GM19372 (cell line): ENCODE data around the gene CWC27.

Experiments
- ATAC-seq: cut with Tn5 transposase; IDR thresholded peaks from one replicate; pipeline ENCODE4 v1.9.1; 2021; ENCODE audit warnings: mild to moderate bottlenecking, low read depth, moderate library complexity; ENCODE audit not compliant: unreplicated experiment

The CWC27 gene

DNA sequence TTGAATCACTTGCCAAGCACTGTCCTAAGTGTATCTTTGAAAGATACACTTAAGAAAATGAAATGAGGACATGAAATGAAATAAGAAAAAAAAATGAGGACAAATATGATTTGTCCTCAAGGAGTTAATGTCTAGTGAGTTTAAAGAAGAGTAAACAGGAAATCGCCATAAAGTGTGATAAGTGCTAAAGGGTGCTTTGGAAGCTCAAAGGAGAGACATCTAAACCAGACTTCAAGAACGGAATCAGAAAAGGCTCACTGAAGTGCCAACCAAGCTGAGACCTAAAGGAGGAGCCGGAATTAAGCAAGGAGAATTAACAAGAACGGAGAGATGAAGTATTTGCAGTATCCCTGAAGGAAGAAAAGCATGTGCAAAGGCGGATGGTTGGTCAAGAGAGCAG lies 200.8 kb downstream of the CWC27 start:
- ATAC-seq: no peak

DNA sequence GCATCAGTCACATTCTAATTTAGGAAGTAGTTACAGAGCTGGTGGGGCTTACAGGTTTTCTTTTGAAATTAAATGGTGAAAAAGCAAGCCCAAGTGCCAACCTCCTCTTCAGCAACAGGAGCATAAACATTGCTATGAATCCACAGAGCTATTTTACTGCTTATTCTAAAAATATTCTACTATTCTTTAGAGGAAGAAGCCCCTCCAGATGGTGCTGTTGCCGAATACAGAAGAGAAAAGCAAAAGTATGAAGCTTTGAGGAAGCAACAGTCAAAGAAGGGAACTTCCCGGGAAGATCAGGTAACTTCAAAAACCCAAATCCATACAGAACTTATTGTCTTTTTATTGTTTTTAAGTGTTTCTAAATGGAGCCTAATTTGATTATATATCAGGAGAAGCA lies 202.8 kb downstream of the CWC27 start:
- no peak for ATAC-seq

DNA sequence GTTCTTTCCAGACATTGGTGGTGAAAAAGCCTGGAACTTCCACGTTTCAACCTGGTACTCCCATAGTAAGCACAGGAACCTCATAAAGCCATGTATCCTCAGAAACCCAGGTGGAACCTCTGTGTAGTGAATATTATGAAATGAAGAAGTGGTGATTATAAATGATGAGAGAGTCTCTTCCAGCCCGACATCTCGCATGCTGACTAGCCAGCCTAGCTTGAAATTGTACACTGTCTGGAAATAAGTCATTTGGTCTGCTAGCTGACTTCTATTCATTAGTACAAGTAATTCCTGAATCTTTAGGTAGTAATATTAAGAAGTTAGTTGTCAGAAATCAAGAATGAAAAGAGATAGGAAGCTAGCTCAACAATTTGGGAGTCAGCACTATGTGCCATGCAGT lies 203.3 kb downstream of the CWC27 start:
- no peak for ATAC-seq

DNA sequence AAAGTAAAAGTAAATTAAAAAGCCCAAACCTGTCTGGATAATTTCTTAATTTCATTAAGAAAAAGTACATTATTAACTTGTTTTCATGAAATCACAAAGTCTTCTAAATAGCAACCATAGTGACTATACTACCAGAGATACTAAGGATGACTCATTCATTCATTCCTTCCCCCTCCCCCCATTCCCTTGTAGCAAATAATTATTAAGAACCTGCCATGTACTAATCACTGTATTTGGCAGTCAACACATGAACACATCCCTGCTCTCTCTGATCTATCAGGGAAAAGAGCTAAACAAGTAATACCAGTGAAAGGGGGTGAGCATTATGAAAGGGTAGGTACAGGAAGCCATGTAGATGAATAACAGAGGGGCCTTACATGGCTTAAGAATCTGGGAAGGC lies 203.9 kb downstream of the CWC27 start:
- ATAC-seq: no peak

DNA sequence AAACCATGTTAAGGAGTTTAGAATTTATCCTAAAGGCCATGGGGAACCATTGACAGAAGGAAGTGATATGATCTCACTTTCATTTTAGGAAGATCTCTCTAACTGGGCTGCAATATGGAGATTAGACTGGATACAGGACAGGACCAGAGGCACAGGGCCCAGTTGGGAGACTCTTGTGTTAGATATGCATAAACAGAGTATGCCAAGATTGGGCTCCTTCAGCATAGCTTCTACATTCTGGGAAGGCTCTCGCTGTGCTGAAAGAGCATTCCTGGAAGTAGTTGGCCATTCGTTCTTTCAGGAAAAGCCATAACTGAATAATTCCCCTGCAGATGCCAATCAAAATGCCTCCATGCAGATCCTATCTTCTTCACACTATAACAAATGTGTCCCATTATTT lies 204.5 kb downstream of the CWC27 start:
- ATAC-seq: no peak

DNA sequence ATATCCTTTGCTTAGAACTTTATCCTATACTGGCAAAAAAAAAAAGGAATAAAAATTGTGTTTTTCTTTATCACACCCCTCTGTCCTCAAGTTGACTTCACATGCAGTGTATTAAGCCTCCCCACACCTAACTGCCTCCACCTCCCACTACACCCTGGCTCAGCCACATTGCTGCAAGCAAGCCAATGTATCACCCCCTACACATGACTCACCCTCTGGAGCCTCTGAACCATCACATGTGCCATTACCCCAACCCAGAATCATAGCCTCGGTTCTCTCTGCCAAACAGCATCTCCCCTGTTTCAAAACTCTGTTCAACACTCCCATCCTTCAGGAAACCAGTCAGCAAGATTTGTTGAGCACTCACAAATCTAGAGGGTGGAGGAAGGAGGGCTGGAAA lies 209.0 kb downstream of the CWC27 start:
- no peak for ATAC-seq

DNA sequence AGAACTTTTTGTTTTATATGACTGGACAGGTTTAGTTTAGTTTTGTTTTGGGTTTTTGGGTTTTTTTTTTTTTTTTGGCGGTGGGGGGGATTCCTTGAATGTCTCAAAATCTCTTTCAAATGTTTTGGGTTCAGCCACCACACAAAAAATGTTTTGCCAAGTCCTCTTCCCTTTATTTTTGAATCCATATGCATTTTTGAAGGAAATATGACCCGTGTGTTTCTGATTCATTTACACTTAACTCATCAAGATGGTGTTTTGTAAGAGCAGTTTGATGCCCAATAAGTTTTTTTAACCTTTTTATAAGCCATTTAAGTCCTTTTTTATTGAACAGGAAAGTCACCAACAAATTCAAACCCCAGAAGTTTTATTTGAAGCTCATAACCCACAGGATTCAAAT lies 209.8 kb downstream of the CWC27 start:
- no peak for ATAC-seq

DNA sequence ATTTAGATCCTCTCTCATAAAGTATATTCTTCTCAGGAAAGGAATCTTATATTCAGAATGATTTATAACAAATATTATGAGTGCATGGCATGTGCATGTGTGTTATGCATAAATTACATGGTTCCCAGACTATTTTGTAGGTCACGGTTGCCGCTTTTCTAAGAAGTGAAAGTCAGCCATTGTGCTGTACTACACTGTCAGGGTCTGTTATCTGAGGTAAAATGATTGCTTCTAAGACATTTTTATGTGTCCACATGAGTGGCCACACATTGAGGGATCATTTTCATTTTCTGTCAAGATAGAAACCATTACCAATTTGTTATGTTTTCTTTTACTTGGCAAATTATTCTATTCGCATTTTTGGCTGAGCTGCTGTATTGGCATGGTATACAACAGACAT lies 210.8 kb downstream of the CWC27 start:
- no peak for ATAC-seq

DNA sequence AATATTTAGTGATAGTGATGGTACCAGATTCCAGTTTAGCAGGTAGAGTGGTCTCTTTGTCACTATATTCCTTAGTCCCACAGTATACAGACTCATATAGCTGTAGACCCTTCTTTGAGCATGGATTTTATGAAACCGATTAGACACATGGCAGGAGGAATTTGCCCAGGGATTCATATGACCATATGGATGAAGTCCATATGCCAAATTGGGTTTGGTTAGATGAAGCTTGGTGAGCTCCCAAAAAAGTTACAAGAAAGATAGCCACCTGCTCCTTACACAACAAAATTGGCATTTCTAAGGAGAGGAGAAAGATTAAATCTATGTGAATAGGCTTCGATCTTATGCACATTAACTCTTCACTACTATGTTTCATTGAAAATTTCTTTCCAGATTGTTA lies 211.4 kb downstream of the CWC27 start:
- ATAC-seq: no peak

DNA sequence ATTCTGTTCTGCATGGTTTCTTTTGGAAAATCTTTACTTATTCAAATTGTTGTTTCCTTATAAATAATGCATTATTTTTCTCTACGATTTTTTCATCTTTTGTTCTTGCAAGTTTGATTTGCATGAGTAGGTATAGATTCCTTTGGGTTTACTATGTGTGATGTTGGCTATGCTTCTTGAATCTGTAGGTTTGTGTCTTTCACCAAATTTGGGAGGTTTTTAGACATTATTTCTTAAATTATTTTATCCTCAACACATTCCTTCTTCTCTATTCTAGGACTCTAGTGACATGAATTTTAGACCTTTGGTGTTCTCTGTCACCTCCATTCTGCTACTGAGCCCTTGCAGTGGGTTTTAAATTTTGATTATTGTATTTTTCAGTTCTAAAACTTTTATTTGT lies 219.0 kb downstream of the CWC27 start:
- ATAC-seq: no peak

DNA sequence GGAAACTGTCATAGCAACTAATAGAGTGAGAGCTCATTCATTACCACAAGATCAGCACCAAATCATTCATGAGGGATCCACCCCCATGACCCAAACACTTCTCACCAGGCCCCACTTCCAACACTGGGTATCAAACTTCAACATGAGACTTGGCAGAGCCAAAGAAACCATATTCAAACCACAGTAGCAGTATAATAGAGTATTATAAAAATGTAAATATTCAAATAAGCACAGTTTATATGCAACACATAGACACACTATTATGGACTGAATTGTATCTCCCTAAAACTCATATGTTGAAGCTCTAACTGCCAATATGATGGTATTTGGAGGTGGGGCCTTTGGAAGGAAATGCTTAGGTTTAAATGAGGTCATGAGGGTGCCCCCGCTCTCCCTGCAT lies 240.5 kb downstream of the CWC27 start:
- no peak for ATAC-seq

DNA sequence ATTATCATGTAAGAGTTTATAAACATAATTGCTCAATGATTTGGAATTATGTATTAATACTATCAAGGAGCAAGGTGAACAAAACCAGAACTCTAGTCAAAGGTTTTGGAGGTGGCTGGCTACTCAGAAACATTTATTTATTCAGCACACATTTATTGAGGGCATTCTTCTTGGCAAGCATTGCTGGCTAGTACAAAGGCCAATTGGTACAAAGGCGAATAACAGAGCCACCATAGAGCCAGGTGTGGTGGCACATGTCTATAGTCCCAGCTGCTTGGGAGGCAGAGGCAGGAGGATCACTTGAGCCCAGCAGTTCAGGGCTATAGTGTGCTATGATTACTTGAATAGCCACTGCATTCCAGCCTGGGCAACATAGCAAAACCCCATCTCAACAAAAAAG lies 242.1 kb downstream of the CWC27 start:
- no peak for ATAC-seq

DNA sequence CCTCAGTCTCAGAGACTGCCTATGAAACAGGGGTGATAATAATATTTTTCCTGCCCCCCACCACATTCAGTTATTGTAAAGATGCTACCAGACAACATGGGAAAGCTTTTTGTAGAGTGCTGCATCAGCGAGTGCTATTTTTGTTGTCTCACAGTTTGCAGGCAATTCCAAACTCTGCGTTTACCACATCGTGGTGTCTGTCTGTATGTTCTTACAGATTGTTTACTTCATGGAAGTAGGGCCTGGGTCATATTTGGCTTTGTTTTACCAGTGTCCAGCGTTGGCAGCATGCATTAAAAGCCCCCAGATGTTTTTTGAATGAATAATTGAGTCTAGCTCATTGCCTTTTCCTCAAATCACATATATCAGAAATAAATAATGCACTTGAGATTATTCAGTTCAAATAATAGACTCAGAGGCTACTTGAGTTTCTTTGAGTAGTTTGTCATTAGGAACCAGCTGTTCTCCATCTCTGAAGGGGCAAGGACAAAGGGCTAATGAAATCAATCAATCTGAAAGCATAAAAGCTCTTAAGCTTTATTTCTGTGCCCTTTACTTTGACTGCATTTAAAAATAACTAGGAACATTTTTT lies 243.7 kb downstream of the CWC27 start:
- ATAC-seq: no peak

DNA sequence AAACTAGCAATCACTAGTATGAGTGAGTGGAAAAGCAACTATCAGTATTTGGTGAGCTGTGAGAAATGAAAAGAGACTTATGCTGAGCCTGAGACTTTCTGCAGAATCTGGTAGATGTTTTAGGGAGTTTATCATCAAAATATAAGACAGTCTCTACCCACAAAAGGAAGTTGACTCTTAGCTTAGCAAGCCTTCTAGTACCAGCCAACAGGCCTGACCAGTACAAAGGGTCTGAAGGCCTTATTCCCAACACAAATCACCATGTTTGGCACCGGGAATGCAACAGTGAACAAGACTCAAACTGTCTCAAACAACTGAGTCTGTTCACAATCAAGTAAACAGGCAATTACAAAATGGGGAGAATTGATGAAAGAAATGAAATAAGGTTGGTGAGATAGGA lies 244.4 kb downstream of the CWC27 start:
- no peak for ATAC-seq

DNA sequence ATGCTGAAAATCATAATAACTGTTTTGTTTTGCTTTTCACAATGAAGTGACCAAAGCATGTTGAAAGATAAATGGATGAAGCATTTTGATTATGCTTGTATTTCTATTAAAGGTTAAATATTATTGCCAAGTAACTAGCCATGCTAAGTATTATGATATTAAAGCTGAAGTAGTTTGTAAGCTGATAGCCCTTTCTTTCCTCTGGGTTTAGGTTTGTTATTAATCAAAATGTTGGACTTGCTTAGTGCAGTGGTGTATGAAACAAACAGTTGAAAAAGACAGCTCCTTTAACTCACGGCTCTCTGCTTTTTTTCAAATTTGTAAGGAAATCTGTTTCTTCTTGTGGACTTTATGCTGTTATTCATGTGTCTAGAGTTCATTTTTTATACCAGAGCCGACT lies 246.0 kb downstream of the CWC27 start:
- no peak for ATAC-seq

DNA sequence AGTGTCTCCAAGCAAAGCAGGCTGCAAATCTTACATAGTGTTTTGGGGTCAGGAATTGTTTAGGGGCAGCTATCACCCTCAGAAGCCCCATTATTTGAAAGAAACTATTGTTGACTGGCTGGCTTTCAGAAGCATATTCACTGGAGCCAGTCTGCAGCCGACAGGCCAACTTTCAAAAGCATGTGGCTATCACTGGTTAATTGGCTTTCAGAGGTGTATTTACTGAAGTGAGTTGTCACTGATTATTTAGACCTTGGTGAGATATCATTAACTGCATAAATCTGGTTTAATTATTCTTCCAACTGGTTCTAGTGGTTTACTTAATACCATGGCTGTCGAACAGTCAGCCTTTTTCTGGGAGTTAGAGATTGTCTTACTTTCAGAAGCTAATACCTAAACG lies 247.0 kb downstream of the CWC27 start:
- ATAC-seq: no peak

DNA sequence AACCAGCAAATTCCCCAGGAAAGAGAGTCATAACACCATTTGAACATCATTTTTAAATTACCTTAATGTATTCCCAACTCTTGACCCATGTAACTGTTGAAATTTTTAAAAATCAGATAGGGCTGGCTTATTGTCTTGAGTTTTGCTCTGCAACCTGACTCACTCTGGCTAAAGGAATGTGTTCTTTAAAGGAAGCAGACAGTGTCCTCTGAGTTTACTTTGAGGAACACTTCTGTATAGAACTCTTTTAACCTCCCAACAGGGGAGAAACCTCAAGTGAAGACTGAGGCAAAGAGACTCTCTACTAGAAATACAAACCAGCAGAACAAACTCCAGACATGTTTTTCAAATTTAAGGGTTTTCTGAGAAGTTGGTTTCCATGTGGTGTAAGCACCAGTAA lies 248.9 kb downstream of the CWC27 start:
- no peak for ATAC-seq

DNA sequence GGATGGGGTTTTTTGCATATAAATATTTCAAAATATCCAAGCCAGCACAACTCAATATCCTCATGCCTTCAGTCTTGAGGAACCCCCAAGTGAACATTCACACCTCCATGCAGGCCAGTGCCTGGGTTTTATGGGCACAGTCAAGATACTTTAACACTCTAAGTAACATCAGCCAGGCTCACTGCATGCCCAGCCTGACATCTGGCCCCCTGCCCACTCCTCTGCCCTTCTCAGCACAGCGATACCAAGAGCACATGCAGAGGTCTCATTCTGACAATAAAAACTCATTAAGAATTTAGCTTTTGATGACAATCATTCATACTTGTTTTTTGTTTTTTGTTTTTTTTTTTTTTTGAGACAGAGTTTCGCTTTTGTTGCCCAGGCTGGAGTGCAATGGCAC lies 250.0 kb downstream of the CWC27 start:
- ATAC-seq: no peak

DNA sequence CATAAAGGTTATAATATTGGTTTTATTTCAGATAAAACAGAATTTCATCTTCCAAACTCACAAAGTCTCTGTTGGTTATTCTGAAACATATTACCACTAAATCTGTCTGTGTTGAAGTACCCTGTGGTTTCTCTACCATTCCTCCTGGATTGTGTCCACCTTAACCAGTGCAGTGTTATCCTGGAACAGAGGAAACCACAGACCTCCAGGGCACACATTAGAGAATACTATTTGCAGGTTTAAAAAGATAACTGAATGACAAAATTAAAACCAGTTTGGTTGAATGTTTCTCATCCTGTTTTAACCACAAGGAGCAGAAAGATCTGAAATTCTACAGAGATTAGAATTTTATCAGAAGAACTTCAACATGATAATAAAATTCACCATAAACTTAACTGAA lies 251.8 kb downstream of the CWC27 start:
- no peak for ATAC-seq

DNA sequence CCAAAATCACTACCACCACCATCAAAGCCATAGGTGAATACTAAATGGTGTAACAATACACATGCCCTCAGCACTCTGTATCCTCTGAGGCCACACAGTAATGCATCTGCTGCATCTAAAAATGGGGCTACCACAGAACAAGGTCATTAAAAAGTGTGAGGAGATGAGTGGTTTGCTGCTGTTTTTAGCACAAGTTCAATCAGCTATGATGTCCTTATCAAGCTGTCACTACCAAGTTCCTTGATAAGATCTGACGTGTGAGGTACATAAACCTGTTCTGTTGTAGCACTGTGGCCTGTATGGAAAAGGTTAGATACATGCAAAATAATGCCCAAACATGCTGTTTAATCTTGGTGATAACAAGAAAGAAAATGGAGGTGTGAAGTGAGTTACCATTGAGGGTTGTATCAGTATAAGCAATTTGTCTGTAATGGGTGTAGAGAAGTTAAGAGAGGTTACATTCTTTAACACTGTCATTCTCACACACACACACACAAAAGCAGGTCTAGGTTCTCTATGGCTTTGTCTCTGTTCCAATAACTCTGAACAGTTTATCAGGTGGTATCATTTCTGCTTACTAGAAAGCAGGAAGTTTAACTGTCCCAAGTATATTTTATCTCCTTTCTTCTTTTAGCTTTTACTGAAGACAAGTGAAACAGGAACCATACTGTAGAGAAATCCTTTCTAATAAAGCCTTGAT lies 252.9 kb downstream of the CWC27 start:
- no peak for ATAC-seq

DNA sequence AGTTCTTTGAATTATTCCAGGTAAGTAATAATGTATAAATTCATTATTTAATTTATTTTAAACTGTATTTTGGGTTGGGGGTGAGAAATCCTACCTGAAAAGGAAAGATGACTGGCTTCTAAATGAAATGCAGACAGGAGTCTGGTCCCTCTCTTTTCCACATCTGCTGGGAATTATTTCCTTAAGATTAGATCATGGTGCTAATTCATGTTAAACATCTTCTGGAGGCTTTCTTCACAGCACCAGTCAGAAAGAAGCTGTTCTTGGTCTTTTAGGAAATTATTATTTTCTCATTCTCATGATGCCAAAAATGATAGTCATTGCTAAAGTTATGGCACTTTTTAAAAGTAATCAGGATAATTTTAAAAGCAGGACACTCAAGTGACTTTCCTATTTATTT lies 254.2 kb downstream of the CWC27 start:
- ATAC-seq: no peak

DNA sequence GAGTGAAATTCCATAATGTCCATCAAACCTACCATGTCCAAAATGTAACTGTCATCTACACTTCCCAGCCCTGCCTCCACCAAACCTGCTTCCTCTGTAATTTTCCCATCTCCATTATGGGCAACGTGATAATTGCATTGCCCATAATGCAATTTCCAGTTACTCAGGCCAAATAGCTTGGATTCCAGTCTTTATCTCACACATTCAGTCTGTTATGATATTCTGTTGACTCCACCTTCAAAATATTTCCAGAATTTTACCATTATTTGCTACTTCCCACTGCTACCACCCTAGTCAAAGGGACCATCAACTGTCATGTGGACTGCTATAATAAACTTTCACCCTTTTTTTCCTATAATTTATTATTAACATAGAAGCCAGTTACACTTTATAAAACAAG lies 256.0 kb downstream of the CWC27 start:
- no peak for ATAC-seq
